Occipital lobe (tissue), 2 donors: ENCODE data around the gene HORMAD2. TPM values are rescaled to one million over a fixed set of nuclear protein-coding genes. Genes with fewer than 3 reads are reported as not detected.
"Not testable (repeated sequence)": the region's sequence is repeated elsewhere in the genome, so short reads cannot be mapped to it uniquely, and the experiment has no call there.

Experiments used
- DNase-seq: peaks from one replicate; lab custom pipeline; 2025; lab: John Stamatoyannopoulos, UW
- total RNA-seq: library from RNA; depleted of rRNA; stranded (reverse); fragments of >200 nt; gene quantifications from one replicate; pipeline ENCODE4 v1.2.3, GENCODE V29; 2014

Gene HORMAD2
- total RNA-seq, 1 donor from 2014 or later = 0.78 TPM

GRCh38 chr22:30208631-30209603, 128.7 kb downstream of the HORMAD2 start:
- no peak for DNase-seq

GRCh38 chr22:30209642-30210041, 129.4 kb downstream of the HORMAD2 start:
- no peak for DNase-seq

GRCh38 chr22:30210235-30210909, 130.1 kb downstream of the HORMAD2 start:
- DNase-seq = no peak

DNA sequence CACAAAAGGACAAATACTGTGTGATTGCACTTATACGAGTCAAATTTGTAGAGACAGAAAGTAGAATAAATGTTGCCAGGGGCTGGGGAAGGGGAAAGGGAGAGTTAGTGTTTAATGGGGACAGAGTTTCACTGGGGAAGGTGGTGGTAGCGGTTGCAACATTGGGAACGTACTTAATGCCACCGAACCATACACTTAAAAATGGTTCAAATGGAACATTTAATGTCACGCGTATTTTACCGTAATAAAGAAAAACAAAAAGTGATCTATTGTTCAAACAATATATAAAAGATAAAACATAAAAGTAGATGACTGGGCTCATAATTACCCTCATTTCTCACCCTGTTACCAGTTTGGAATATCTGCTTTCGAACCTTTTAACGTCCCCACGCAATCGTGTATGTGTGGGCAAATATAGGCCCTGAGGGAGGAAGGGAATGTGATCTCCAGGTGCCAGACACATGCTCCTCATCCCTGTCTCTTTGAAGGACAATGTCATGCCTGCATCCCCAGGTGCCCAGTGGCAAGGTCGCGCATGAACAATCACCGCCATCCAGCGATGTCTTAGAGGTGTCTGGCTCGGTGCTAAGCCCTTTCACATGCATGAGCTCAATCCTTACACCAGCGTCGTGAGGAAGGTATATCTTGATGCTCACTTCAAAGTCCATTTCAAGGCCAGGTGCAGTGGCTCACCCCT, 131.0 kb downstream of the HORMAD2 start:
- no peak for DNase-seq

DNA sequence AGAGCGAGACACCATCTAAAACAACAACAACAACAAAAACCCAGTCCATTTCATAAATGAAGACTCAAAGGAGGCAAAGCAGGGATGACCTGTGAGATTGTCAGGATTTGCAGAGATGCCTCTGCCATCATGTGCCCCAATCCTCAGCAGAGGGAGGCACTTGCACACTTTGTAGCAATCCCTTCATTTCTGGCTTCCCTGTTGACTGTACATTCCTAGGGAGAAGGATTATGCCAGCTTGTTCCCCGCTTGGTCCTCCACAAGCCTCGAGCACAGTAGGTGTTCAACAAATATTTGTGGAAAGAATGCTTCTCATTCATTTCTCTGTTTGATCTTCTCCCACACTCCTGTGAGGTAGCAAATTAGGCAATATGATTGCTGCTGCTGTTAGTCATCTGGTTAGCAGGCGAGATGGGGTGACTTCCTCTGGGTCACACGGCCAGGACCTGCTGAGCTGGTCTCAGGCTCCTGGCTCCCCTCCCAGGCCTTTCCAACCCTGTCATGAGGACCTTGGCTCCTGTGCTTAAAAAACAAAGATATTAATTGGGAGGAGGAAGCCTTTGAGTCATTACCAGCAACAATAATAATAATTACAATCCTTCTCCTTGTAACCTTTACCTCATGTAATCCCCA, 132.2 kb downstream of the HORMAD2 start:
- DNase-seq = no peak

- no peak for DNase-seq
Observed at GRCh38 chr22:30212996-30213441, 132.8 kb downstream of the HORMAD2 start.

GRCh38 chr22:30214703-30215407, 134.6 kb downstream of the HORMAD2 start:
- DNase-seq = no peak

- DNase-seq = not testable (repeated sequence)
Observed at GRCh38 chr22:30216272-30216671, 136.0 kb downstream of the HORMAD2 start.

DNA sequence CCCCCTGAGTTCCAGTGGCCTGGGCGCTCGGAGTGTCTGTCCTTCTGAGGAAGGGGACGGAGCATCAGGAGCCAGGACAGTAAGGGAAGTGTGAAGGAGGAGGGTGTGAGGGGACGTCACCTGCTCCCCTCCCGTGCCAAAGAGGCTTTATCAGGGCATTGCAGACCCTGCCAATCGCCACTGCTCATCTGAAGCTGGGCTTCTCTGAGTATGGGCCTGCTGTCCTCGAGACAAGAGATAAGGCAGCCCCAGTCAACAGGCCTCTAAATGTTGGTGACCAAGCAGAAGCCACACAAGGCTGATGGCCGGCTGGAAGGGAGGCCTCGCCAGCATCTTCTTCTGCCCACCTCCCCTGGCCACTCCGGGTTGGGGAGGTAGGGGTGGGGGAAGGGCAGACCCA, 136.4 kb downstream of the HORMAD2 start:
- no peak for DNase-seq

- DNase-seq = peak; percentile 26
Observed at GRCh38 chr22:30217698-30218560, 137.7 kb downstream of the HORMAD2 start.

DNA sequence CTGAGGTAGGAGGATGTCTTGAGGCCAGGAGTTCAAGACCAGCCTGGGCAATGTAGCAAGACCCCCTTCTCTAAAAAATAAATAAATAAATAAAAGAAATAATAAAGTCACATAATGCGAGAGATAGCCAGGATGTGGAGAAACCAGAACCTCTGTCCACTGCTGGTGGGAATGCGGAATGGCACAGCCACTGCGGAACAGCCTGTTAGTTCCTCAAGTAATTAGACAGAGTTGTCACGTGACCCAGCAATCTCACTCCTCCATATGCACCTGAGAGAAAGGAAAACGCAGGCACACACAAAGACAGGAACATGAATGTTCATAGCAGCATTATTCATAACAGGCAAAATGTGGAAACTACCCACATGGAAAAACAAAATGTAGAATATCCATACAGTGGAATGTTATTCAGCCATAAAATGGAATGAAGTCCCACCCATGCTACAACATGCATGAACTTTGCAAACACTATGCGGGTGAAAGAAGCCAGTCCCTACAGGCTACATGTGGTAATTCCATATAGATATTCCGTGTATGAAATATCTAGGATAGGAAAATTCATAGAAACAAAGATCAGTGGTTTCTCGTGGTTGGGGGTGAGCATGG, 138.9 kb downstream of the HORMAD2 start:
- no peak for DNase-seq

GRCh38 chr22:30219668-30220278, 139.5 kb downstream of the HORMAD2 start:
- DNase-seq = no peak

GRCh38 chr22:30220338-30221012, 140.2 kb downstream of the HORMAD2 start:
- DNase-seq = no peak

GRCh38 chr22:30221121-30221992, 141.1 kb downstream of the HORMAD2 start:
- no peak for DNase-seq

DNA sequence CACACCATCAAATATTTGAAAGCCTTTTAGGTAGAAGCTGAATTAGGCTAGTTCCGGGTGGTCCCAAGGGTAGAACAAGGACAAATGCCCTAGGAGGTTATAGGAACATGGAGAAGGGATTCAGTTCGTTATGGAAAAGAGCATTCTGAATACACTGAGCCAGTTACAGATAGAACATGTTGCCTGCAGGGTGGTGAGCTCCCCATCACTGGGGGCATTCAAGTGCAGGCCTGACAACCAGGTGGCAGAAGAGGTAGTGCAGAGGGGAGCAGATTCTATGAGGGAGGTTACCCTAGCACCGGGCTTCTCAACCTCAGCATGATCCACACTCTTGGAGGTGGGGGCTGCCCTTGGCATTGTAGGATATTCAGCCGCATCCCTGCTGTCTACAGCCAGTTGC, 142.1 kb downstream of the HORMAD2 start:
- DNase-seq = no peak

GRCh38 chr22:30223303-30223702, 143.0 kb downstream of the HORMAD2 start:
- no peak for DNase-seq

DNA sequence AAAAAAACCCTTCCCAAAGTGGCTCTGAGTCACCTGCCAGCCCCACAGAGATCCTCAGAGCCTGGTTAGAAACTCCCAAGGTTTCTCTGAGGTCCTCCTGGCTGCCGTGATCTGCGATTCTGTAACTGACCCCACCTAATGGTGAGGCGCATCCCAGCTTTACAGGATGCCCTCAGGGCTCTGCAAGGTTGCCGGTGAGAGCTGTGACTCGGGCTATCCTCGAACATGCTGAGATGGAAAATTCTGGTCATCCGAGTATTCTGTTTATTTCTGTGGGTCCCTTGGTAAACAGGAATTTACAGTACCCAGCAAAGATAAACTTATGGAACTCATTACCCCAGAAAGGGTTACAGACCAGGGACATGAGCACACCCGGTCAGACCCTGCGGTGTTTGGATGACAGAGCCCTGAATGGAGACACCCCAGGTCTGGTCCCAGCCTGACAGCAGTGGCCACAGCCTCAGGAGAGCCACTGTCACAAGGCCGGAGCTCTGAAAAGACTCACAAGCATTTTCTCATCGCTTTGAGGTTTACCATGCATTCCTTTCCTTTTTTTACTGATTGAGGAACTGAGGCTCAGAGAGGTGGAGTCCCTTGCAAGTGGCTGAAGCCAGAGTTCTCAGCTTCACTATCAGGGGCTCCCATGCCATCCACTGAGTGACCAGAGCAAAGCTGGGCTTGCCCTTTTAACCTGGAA, 144.0 kb downstream of the HORMAD2 start:
- DNase-seq = no peak
